Stimulated activated CD4-positive, alpha-beta T cell treated with anti-CD3 and anti-CD28 coated beads, Interleukin-15, amount 100 ng/mL, for 48 hours (primary cell): ENCODE measurements around the gene HTR2A.

Experiments used
- DNase-seq, 2 donors: peaks; one replicate each; pipeline ENCODE4 v3.0.0-alpha.2; 2020; ENCODE audit warnings: low read depth in 2 of 2

HTR2A gene

GRCh38 chr13:46871557-46871956 lies 25.3 kb downstream of the HTR2A start:
- no peak for DNase-seq

GRCh38 chr13:46868091-46868490 lies 28.8 kb downstream of the HTR2A start:
- no peak for DNase-seq

GRCh38 chr13:46866150-46866549 lies 30.7 kb downstream of the HTR2A start:
- DNase-seq, result no peak

- no peak for DNase-seq
Observed at GRCh38 chr13:46864941-46865340, 31.9 kb downstream of the HTR2A start.

GRCh38 chr13:46861959-46862358 lies 34.9 kb downstream of the HTR2A start:
- DNase-seq, result no peak

GRCh38 chr13:46860722-46861121 lies 36.1 kb downstream of the HTR2A start:
- no peak for DNase-seq

- no peak for DNase-seq
Observed at GRCh38 chr13:46858776-46859175, 38.1 kb downstream of the HTR2A start.

- no peak for DNase-seq
Observed at GRCh38 chr13:46858163-46858562, 38.7 kb downstream of the HTR2A start.

GRCh38 chr13:46855664-46856063 lies 41.2 kb downstream of the HTR2A start:
- DNase-seq, result no peak

- no peak for DNase-seq
Observed at GRCh38 chr13:46855166-46855565, 41.7 kb downstream of the HTR2A start.

GRCh38 chr13:46852168-46852567 lies 44.7 kb downstream of the HTR2A start:
- no peak for DNase-seq

- DNase-seq, result no peak
Observed at GRCh38 chr13:46850214-46850613, 46.6 kb downstream of the HTR2A start.

- no peak for DNase-seq
Observed at GRCh38 chr13:46846726-46847125, 50.1 kb downstream of the HTR2A start.

GRCh38 chr13:46845146-46845545 lies 51.7 kb downstream of the HTR2A start:
- DNase-seq, result no peak

GRCh38 chr13:46844431-46844830 lies 52.4 kb downstream of the HTR2A start:
- no peak for DNase-seq

GRCh38 chr13:46839399-46839798 lies 57.5 kb downstream of the HTR2A start:
- DNase-seq, result no peak

- DNase-seq, result no peak
Observed at GRCh38 chr13:46834657-46835056, 62.2 kb downstream of the HTR2A start.

- DNase-seq, result peak in 1 of 2 donors; percentile 19
Observed at GRCh38 chr13:46831588-46832194, 65.2 kb downstream of the HTR2A start.

- no peak for DNase-seq
Observed at GRCh38 chr13:46830405-46831005, 66.3 kb downstream of the HTR2A start.

GRCh38 chr13:46822551-46822950 lies 74.3 kb downstream of the HTR2A start:
- no peak for DNase-seq

- DNase-seq, result no peak
Observed at GRCh38 chr13:46817838-46818476, 78.9 kb downstream of the HTR2A start.

- no peak for DNase-seq
Observed at GRCh38 chr13:46817095-46817494, 79.8 kb downstream of the HTR2A start.

GRCh38 chr13:46816371-46816770 lies 80.5 kb downstream of the HTR2A start:
- no peak for DNase-seq
